HG03095 (cell line): ENCODE results near the gene CLK3.
"Not testable (repeated sequence)": the region's sequence is repeated elsewhere in the genome, so short reads cannot be mapped to it uniquely, and the experiment has no call there.

Experiments
- ATAC-seq: cut with Tn5 transposase; IDR thresholded peaks from one replicate; pipeline ENCODE4 v1.9.1; 2021; ENCODE audit warnings: moderate library complexity; ENCODE audit not compliant: unreplicated experiment

Gene CLK3

GRCh38 chr15:74641151-74641550, 25.5 kb downstream of the CLK3 start:
- no peak for ATAC-seq

DNA sequence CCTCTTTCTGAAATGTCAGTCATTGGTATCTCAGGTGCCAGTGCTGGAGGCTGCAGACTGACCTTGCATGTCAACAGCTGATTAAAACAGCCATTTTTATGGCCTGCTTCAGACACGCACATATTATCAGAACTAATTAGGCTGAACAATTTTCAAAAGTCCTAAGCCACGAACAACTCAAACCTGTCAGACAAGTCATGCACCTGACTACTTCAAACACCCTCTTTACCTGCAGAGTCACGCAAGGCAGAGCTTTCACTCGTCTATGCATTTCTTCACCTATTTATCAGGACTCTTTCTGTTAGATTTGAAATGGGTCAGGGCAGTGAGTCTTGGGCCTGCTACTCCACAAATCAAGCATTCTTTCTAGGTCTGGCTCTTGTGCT, 26.7 kb downstream of the CLK3 start:
- no peak for ATAC-seq

DNA sequence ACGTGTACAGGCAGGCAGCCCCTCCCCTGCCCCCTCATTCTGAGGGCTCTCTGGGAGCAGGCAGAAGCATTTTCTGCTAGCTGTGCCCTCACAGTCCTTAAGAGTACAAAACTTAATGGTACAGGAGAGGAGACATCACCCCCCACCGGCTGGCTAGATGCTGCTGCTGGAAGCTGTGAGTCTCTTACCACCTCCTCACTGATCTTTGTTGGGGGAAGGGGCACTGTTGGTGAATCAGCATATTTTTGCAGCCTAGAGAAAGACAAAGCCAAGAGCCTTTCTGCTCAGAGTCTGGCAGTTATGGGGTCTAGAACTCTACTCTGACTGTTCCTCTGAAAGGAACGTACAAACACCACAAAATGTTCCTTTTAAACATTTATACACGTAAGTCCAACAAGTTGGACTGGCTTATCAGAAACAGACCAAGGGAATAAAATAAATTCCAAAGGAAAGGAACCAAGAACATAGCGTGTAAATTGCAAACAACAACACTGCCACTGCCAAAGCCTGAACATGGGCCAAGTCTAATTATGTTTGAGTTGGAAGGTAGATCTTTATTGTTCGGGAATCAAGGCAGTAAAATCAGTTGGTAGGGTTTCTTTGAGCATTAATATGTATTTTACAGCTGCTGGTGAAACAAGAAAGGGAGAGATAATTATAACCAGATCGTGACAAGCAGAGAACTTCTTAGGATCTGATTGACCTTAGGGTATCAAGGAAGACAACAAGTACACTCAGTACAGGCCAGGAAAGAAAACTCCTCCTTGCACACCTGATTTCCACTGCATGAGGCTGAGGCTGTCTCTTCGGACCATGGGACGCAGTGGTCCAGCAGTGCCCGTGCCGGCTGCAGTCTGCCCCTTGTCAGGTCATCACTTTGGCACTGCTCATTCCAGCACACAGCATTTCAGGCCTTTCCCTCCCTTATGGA, 27.4 kb downstream of the CLK3 start:
- no peak for ATAC-seq

DNA sequence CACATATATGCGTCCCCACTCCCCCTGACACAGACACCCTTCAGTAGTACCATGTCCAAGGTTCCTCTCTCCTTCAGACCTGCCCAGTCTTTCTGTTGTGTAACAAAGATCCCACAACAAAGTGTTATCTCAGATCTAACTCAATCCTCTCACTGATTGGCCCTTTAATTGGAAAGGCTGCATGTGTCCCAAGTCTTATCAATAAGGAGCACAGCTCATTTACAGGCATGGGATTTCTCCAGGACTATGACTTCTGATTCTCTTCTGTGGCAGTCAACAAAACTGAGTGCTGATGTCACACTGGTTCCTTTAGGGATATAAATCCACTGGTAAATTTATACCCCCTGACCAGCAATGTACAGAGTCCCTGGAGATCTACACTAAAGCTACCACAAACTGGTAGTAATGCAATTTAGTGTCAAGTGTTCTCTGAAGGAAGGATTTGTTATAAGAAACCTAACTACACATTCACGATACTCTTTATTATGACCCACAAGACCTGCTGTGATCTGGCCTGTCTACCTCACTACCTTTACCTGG, 28.1 kb downstream of the CLK3 start:
- ATAC-seq, result no peak

- no peak for ATAC-seq
Measured at GRCh38 chr15:74646480-74646879, 30.8 kb downstream of the CLK3 start.

- ATAC-seq, result no peak
Measured at GRCh38 chr15:74648051-74648842, 32.6 kb downstream of the CLK3 start.

GRCh38 chr15:74651242-74651741, 35.7 kb downstream of the CLK3 start:
- no peak for ATAC-seq

DNA sequence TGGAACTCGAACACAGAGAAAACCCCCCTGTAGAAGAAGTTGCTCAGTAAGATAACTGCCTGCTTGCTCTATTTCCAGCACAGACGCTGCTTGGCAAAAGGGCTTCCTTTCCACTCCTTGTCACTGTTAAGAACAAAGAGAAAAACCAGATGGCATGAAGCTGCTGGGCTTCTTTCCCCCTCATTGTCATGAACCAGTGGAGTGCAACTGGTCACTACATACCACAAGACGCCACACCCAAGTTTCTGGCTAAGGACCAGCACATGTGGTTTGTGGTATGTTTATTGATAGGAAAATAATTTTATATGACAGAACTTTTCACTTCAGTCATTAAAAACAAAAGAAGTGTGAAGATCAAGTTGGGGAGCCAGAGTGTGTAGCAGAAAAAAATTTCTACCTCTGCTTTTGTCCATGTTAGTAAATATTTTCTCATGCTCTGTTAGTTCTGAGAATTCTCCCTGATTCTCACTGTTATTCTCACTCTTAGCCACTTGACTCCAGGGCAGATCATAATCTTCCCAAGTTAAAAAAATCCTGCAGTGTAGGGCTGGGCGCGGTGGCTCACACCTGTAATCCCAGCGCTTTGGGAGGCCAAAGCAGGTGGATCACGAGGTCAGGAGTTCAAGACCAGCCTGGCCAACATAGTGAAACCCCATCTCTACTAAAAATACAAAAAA, 37.9 kb downstream of the CLK3 start:
- ATAC-seq, result no peak

DNA sequence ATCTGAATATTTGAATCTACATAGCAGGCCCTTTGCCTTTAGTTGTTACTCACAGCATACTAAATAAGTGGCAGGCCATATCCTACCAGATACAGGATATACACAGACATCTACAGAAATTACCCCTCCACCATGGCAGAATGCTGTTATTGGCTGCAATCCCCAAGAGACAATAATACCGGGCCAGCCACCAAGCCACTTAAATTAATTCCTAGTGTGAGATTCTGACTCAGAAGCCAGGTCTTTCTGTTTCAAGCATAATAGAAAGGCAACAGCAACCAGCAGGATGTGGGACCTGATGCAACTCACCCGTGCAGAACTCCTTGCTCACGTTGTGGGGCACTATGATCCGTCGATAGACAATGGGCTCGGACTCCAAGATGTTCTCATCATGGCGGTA, 39.8 kb downstream of the CLK3 start:
- no peak for ATAC-seq

DNA sequence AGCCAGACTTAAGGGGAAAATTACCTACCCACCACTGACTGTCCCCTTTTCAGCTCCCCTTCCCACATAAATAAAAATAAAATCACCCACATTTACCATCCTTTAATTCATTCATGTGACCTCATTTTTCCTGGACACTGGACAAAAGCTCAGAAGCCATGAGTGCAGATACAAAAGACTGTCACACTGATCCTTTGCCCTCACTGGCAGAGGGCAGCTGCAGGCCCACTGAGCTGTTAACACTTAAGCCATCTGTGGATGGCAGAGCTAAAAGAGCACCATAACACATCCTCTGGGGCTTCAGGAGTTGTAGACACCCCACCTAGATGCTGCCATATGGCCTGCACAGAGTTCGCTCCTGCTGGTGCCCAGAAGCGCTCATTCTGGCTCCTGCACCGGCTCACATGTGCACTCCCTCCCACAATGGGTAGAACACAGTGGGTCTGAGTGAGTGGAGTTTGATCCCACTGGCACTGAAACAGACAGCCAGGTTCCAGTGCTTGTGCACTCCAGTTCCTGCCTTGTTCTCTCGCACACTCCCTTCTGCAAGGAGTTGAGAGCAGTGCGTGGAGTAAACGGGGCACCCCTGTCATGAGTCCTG, 41.4 kb downstream of the CLK3 start:
- ATAC-seq, result no peak

GRCh38 chr15:74657846-74658245, 42.2 kb downstream of the CLK3 start:
- ATAC-seq, result no peak

DNA sequence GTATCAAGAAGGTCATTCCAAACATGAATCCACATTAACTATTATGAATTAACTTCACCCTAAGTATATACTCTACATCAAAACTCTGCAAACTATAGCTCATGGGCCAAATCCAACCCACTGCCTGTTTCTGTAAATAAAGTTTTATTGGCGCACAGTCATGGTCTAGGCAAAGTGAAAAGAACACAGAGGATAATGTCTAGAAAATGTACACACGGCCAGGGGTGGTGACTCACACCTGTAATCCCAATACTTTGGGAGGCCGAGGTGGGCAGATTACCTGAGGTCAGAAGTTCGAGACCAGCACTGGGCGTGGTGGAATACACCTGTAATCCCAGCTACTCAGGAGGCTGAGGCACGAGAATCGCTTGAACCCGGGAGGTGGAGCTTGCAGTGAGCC, 45.6 kb downstream of the CLK3 start:
- not testable (repeated sequence) for ATAC-seq

DNA sequence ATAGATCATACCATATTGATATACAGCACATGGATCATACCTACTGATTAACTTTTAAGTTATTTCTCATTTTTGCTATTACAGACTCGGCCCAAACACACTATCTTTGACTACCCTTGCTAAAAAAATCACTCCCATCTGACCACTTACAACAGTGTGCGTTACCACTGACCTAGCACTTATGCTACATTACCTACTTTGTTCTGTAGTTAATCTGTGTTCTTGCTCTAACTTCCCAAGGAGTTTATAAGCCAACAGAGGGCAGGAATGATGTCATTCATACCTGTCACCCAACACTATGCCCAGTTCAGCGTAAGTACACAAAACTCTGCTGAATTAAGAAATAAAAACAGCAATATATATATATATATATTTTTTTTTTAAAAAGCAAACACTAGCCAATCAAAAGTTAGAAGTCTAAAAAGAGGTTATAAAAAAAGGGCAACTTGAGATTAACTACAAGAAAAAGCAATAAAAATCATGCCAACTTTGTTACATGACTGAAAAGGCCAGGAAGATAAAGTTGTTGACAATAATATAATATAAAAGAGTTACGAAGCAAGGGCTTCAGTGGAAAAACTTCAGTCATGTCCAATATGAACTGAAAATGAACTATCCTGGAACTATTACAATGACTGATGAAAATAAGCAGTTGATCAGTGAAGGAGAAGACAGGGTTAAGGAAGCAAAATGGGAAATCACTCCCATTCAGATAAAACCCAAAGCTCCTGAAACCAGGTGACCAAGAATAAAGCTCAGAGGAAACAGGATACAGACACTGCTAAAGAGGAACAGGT, 46.6 kb downstream of the CLK3 start:
- no peak for ATAC-seq

GRCh38 chr15:74663303-74664027, 47.8 kb downstream of the CLK3 start:
- ATAC-seq, result no peak

DNA sequence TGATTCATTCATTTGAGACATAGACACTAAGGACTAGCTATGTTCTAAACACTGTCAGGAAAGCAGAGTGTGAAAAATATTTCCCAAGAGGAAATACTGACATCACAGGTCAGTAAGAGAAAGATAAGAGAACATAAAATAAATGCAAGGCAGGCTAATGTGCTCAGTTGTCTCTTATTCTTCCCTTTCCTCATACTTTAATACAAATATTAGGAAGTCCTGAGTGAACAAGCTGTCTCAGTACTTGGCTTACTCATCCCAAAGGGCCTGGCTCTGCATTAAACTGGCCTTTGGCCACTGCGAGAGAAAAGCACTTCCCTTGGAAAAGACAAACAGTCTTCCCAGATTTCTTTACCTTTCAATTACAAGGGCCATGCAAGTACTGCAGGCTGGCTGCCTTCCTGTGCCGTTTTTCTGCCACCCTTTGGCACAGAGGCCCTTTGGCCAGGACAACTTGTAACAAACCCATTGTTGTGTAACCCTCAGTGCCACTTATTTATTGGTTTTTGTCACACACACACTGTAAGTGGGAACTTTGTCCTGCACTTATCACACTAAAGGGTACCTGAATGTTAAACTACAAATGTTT, 48.5 kb downstream of the CLK3 start:
- ATAC-seq, result no peak

GRCh38 chr15:74664670-74665069, 49.0 kb downstream of the CLK3 start:
- no peak for ATAC-seq

DNA sequence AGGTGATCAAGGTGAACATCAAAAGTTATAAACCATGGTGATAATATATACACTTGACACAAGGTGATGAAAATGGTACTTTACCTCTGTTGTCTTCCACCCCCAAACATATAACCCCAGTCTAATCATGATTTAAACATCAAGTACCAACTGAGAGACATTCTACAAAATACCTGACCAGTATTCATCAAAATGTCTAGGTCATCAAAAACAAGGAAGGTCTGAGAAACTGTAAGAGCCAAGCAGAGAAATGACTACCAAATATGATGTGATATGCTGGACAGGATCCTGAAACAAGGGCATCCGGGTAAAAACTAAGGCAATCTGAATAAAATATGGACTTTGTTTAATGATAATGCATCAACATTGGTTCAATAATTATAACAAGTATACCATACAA, 52.3 kb downstream of the CLK3 start:
- ATAC-seq, result no peak

DNA sequence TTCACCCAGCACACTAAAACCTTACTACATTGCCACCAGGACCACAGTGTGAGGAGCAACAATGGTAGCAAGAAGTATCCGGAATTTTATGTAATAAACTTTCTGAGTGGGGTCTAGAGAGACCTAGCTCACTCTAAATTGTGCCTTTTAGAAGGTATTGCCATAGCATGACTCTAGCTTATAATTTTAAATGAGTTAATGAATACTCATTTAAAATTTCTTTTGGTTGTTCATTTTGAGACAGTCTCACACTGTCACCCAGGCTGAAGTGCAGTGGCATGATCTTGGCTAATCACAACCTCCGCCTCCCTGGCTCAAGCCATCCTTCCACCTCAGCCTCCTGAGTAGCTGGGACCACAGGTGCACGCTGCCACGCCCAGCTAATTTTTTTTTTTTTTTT, 54.0 kb downstream of the CLK3 start:
- ATAC-seq, result no peak

- ATAC-seq, result no peak
Measured at GRCh38 chr15:74674161-74674560, 58.5 kb downstream of the CLK3 start.
